HG03575 (cell line): ENCODE measurements around the gene SPRYD3.

ENCODE experiments used
- ATAC-seq: cut with Tn5 transposase; IDR thresholded peaks from one replicate; pipeline ENCODE4 v1.9.1; 2021; ENCODE audit not compliant: unreplicated experiment, insufficient number of reproducible peaks, low FRiP score; ENCODE audit errors: extremely low read depth

The SPRYD3 gene

DNA sequence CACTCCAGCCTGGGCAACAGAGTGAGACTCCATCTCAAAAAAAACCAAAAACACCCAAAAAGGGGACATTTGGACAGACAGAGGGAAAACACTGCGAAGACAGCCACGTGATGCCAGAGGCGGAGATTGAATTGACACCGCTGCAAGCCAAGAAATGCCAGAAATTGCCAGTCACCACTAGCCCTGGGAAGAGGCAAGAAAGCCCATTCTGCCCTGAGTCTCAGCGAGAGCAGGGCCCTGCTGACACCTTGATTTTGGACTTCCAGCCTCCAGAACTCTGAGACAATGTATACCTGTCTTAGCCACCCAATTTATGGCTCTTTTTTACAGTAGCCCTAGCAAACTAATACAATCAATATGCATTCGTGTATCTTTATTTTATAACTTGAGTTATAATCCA is 10.9 kb upstream of the SPRYD3 start:
- ATAC-seq, result no peak

DNA sequence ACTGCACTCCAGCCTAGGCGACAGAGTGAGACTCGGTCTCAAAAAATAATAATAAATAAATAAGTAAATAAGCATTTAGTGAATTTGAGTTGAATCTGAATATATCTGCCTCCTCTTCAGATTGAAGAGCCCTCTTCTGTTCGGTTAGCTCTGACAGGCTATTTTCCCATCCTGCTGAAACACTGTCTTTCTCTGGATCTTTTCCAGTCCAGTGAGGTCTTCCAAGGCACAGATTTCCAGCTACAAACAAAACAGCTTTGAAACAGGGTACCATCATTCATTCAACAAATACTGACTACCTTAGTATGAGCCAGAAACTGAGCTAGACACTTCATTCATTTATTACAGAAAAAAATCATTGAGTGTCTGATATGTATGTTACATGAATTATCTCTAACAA is 7.2 kb upstream of the SPRYD3 start:
- ATAC-seq, result no peak

DNA sequence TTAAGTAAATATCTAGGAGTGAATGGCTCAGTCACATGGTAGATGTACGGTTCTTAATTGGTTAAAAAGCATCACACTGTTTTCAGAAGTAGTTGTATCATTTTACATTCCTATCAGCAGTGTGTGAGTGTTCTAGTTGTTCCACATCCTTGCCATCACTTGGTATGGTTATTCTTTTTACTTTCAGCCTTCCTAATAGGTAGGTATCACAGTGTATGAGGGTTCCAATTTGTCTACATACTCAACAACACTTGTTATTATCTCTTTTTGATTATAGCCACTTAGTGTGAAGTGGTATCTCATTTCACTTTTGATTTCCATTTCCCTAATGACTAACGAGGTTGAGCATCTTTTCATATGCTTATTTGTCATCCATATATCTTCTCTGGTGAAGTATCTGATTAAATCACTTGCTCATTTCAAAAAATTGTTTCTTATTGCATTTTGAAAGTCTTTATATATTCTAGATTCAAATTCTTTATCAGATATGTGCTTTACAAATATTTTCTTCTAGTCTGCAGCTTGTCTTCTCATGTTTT is 3.5 kb upstream of the SPRYD3 start:
- ATAC-seq, result no peak

DNA sequence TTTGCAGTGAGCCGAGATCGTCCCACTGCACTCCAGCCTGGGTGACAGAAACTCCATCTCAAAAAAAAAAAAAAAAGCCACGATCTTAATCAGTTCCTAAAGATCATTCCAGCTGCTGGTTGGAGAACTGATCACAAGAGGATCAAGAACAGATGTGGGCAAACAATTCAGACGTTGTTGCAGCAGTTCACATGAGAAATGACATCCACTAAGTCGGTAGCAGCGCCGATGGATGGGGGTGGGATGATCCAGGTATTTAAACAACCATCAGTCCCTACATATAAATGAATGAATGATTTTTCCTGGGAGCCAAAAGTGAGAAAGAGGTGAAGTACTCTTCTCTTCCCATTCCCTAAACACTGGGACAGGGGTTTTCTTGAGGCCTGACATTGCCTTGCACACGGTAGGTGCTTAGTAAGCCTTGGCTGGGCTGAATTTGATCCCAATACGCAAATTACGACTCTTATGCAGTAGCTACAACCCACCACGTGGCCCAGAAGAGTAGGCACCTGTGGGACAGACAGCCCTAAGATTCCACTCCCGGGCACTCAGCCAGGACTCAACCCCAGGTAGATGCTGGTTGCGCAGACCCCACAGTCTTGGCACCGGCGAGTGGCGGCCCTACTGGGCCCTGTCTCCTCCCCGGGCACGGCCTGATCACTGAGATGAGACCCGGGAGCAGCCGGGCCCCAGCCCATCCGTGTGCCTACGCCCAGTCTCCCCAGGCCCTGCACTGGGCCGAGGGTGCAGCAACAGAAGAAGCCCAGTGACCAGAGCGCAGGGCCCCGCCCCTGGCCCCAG is 565 bp downstream of the SPRYD3 start:
- ATAC-seq, result no peak

DNA sequence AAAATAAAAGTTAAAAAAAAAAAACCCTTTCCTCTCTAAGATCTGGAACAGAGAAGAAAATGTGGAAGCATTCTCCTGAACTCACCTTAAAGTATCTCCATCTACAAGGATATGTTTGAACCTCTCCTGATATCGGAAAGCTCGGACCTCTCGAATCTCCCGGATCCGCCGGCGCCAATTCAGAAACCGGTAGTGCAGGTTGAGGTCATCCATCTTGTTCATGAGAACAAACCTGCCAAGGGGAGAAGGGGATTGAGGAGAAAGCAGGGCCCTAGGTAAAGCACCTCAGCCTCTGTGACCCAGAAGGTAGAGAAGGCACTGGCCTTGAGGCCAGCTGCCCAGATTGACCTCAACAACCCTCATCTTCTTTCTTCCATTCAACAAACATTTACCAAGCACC is 2.2 kb downstream of the SPRYD3 start:
- ATAC-seq, result no peak

DNA sequence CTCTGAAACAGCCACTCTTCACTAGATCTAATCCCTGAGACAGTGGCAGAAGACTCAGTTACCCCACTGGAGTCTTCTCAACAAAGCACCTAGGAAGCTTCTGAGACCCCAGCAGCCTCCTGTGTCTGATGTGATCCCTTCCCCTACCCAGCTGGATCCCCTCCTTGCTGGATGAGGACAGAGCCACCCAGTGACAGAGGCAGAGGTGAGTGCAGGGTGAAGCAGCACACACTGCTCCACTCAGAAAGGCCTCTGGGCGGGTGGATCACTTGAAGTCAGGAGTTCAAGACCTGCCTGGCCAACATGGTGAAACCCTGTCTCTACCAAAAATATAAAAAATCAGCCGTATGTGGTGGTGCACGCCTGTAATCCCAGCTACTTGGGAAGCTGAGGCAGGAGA is 2.7 kb downstream of the SPRYD3 start:
- ATAC-seq, result no peak

DNA sequence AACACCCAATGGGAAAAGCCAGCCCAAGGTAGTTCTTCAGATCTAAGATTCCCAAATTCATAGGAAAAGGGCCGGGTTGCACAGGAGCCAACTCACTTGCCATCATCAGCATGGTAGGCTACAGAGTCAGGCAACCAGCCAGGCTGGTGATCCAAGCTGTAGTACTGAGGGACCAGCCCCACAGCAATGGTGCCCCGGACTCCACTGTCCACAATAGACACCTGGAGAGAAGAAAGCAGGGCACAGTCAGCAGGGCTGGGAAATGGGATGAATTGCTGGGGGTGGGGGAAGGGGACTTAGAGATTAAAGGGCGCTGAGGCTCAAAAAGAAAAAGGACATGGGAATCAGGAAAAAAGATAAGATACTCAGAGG is 4.2 kb downstream of the SPRYD3 start:
- ATAC-seq, result no peak

DNA sequence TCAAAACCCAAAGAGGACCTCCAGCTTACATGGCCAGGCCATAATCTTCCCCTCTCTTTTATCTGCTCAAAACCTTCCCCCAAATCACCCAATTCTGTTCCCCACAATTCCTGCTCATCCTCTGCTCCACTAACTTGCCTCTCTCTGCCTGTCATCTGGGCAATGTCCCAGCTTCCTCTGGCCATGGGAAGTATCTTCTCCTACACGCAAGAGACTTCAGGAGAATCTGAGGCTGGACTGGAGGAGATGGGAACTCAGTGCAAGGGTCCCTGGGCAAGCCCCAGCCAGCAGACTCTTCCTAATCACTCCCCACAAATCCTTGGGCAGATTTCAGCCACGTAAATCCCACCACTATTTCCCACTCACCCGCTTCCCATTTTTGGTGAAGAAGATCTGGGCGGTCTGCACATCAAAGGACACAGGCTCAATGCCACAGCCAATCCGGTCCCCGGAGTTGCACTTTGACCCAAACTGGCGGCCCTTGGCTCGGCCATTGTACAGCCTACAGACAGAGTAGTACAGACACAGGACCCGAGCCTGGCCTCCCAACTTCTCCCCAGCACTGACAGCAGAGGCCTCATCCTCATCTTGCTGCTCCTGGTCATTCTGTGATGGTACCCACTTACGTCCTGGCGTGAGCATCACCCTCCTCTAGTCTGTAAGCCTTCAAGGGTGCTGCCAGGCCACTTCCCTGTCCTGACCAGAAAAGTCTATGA is 4.7 kb downstream of the SPRYD3 start:
- ATAC-seq, result no peak

DNA sequence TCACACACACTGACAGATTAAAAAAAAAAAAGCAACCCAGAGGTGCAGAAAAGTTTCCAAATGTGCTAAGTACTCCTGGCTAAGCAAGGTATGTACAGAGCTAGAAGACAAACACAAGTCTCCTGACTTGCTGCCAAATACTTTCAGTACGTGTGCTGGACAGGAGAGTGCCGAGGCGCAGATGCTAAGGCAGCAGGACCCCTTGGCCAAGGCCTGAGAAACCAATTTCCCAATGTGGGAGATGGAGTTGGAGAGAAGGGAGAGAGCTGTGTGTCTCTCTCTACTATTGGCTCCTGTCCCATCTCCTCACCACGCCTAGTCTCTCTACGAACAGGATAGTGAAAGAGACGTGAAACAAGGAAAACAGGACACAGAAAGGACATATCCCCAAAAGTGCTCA is 5.3 kb downstream of the SPRYD3 start:
- no peak for ATAC-seq

DNA sequence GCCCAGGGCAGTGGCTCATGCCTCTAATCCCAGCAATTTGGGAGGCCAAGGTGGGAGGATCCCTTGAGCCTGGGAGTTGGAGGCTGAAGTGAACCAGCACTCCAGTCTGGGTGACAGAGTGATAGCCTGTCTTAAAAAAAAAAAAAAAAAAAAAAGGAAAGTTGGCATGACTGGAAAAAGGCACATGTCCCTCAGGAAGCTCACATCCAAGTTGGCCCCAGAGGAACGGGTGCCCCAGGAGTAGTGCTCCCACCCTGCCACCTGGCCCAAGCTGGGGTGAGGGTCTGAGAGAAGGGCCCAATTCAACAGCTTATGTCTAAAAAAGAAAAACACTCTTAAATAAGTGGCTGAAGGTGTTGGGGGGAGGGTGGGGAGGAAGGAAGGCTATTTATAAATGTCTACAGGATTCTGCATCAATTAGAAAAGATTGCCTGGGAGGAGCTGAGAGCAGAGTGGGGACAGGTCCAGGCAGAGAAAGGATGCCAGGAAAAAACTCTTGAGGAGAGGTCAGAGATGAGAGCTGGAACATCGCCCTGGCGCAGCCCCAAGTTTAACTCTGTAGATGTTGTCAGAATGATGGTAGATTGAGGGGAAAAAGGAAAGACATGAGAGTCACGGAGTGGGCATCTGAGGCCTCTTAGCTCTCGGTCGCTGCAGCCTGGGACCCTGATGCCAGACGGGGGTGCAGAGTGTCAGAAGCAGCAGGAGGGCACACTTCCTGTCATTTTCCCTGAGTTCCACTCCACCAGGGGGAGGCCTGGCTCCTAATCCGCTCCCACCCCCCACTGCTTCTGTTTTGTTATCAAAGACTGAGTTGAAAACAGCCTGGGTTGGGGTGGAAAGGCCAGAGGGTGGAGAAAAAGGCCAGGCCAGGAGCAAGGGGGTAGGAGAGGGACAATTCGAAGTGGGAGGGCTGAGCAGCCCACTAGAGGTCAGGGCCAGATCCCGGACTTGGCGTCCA is 7.3 kb downstream of the SPRYD3 start:
- ATAC-seq, result no peak

DNA sequence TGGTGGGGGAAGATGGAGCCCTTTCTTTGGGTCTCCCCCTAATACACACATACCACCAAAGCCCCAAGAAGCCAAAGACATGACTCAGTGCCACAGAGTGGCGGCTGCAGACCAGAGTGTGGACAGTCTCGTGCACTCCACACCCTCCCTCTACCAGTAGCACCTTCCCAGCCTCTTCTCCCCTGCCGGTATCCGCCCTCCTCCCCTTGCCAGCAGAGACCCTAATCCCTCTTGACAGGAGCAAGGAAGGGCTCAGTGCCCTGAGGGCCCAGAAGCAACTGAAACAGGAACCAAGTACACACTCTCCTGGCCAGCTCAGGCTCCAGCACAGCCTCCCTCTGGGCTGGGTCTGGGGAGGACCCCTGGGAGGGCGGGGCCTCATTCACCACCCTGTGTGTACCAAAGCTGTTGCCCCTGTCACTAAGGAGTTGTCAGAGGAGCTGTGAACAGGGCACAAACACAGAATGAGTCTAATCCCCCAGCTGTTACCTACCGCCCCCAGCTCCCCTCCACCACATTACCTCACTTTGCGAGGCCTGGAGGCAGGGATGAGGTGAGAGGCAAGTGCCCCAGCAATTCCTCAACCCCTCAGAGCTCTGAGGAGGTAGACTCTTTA is 8.2 kb downstream of the SPRYD3 start:
- ATAC-seq, result no peak

DNA sequence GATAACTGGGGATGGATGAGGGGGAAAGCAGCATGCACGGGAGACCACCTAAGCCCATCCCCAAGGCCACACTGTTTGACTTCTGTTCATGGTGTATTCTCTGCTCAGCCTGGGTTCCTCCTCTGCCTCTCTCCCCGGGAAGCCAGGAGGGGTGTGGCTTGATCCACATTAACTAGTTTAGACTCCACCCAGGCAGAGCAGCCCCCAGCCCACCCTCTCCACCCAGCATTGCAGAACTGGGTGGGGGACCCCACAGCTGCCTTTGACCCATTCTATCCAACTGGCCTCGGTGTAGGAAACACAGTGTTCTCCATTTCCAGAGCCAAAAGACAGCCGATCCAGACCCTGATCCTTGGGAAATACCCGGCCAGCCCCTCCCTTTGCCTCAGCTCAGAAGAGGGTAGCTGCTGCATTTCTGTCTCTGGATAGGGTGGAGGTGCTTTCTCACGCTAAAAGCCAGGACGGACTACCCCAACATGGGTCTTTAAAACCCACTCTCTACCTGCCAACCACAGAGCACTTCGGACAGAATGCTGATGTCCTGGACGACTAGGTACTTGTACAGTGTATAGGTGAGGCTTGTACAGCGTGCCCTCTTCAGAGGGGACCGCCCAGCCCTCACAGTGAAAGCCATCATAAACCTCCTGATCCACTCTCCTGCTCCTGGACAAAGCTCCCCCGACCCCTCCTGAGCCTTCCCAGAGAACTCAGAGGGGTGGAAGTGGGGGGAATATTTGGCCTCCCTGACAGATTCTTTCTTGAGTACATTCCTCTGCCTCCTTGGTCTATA is 9.4 kb downstream of the SPRYD3 start:
- no peak for ATAC-seq

DNA sequence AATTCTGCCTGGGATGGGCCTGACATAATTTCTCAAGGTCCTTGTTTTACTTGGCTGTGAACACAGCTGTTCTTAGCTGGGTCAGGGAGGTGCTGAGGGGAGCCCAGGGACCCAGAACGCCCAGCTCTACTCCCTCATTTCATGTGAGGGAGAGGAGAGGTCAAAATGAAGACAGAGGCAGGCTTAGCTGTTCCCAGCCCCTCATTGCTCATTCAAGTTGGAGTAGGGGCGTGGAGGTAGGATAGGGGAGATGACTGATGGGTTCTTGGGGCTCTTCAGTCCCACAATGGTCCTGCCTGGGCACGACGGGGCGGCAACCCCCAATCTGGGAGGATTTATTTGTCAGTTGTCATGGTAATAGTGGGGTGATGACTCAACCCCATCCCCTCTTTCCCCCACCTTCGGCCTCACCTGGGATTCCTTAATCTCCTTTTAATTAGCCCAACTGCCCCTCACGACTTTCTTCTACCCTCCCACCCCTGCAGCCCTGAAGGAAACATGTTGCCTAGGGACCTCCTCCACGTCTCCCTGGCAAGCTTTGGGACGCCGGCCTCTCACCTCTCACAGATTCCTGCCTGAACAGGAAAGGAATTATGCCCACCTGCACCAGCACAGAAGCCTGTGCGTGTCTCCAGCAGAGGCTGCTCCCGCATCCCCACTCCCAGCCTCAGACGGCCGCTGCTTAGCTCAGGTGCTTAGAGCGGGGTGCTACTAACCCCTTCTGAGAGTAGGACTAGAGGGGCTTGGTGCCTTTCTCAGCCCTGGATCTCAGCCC is 10.2 kb downstream of the SPRYD3 start:
- no peak for ATAC-seq

DNA sequence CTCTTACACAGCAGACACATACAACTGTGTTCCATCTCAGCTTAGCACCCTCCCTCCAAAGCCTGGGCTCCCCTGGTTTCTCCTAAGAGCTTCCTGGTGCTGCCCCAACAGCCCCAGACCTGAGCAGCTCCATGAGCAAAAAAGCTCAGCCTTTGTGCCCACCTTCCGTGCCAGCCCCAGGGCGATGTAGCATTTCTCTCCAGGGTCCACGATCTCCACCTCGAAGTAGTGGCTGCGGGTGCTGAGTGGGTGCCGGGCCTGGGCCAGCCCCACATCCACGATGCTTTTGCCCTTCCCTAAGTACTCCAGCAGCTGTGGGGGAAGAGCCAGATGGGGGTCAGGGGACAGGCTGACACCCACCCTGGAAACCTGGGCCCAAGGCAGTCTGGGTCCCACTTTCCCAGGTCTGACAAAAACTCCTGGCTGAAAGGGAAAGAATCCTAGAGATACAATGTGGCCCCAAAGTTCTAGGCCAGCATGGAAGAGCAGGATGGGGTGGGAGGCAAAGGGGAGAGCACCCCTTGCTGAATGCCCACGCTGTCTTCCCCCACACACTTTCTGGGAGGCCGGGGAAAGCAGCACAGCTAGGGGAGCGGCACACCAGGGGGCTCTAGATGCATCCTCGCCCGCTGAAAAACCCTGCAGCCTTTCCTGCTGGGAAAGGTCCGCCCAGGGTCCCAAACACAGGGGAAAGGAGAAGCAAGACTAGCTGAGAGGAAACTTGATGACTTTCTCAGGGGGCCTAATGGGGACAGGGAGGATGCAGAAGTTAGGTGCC is 11.0 kb downstream of the SPRYD3 start:
- no peak for ATAC-seq

DNA sequence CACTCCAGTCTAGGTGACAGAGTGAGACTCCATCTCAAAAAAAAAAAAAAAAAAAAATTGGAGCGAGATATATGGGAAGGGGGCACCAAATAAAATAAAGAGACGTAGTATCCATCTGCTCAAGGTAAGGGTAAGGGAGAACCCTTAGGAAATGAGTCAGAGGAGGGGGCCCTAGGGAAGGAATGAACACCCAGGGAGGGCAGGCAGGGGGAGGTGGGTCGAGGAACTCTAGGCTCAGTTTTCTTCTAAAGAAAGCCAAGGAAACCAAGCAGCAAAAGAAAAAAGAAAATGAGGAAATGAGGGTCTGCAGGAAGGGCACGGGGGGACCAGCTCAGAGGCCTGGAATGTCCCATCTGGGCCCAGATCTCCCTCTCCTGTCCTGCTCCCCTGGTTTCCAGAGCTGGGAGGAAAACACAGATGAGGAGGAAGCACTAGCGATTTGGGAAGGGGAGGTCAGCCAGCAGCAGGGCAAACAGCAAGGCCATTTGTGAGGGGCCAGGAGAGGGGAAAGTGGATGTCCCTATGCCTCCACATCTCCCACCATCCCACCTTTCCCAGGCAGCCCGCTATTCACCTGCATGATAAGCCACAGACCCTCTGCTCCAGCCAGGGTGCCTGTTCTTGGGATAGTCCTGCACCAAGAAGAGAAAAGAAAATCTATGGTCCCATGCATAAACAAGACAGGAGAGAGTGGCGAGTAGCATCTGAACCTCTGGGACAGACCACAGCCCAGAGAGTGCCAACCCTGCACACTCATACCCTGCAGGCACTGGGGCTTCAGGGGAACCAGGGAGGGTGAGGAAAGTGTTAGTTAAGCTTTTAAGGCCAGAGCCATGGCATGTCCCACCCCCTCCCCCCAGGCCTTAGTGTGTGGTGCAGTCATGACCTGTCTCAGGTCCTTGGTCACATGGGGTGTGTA is 11.9 kb downstream of the SPRYD3 start:
- no peak for ATAC-seq
